ENCODE measurements around the gene CTRB1. TPM values are rescaled to one million over a fixed set of nuclear protein-coding genes. Genes with fewer than 3 reads are reported as not detected.
A peak's percentile ranks its signal among the peaks of the same experiment; 100 is the strongest.

CTRB1 gene
- total and polyA plus RNA-seq, 2 donors (not counting 3 experiments of a cell fraction or from before 2014, with no cell fraction given) = not detected

DNA sequence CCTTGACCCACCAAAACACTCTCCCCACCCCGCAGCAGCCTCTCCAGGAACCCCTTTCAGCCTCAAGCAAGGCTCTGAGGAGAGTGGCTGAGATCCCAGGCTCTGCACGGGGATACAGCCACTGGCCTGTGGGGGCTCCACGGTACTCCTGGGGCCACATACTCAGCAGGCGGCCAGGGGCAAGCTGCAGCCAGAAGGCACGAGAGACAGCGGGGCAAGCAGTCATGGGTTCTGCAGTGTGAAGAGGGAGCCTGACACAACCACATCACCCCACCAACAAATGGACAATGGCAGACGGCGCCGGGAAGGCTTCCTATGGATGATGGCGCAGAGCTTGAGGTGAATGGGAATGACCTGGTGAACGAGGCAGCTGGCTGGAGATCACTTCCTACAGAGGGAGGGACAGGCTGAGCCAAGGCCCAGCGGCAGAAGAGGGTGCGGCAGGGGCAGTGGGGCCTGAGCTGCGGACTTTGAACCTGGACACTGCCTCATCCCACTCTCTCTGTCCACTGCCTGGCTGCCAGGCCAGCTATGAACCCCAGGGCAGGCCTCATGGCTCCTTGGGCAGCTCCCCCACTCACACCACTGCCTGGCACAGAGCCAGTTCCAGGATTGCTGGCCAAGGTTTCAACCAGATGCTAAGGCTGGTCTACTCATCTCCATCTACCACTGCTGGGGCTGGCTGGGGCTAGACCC is 43.5 kb downstream of the CTRB1 start:
- TF ChIP-seq POLR2A (IDR thresholded peaks at IDR 0.05; ENCODE audit: low read depth, low read length) (peak; percentile 33), POLR2AphosphoS5 (IDR thresholded peaks at IDR 0.05; ENCODE audit: insufficient read depth, low read depth, low read length) (peak; percentile 12), GATA2 (IDR thresholded peaks at IDR 0.05; ENCODE audit: insufficient read depth, insufficient read length, low read depth, low read length) (no peak)
- H3K4me2 ChIP-seq (ENCODE audit: insufficient read depth, low read length) = peak overlapping the region; percentile 16
- peaks cover 86% of the 10 kb centered on the region for H3K79me2 ChIP-seq (ENCODE audit: control insufficient read depth, insufficient read depth, low read length)
- H3K4me1 ChIP-seq (ENCODE audit: control insufficient read depth, extremely low read depth, insufficient read depth, low read length) = peaks cover 63% of the 10 kb centered on the region
- no peaks in the 10 kb centered on the region for H3K27me3 ChIP-seq (ENCODE audit: control insufficient read depth in 2 of 2, insufficient read depth in 2 of 2, low read length in 2 of 2)
- no peak overlapping the region for H2AFZ ChIP-seq (ENCODE audit: low read depth, low read length)
- no peaks in the 10 kb centered on the region for H3K9me3 ChIP-seq (replicated peaks; ENCODE audit: control insufficient read depth, insufficient read depth, low read length)
- intact Hi-C loops (cut with micrococcal nuclease) (no loop called here), dilution Hi-C loops (cut with MboI; ENCODE audit: extremely low pct_ligation_motif_present, low sequenced_read_pairs) (no loop called here)
- CTCF ChIA-PET = interaction anchor here (0.9 to 1.7 kb wide), 10 partner anchors 12 to 140 kb away, joined by 3 to 8 read pairs (median 4); no protein-coding TSS in a partner anchor
- POLR2A ChIA-PET = interaction anchor here (0.9 to 1.2 kb wide), 2 partner anchors 79 to 82 kb away, joined by 3 read pairs; no protein-coding TSS in a partner anchor
- peak; percentile 44 for DNase-seq (ENCODE audit: low read depth, low spot score)
- no peaks in the 10 kb centered on the region for H3K9me1 ChIP-seq (replicated peaks; ENCODE audit: control insufficient read depth, extremely low read depth, insufficient read depth, low read length)
- no TSS peak for BruUV-seq (replicated peaks)
- H3K9ac ChIP-seq (replicated peaks; ENCODE audit: extremely low read depth, insufficient read depth, low read length) = no peak overlapping the region
- peaks cover 2 to 5% of the 10 kb centered on the region in 2 experiments for H3K36me3 ChIP-seq (ENCODE audit: control insufficient read depth in 2 of 2, extremely low read depth in 1 of 2, insufficient read depth in 2 of 2, low read length in 2 of 2)
- no peaks in the 10 kb centered on the region for H4K20me1 ChIP-seq (replicated peaks; ENCODE audit: control insufficient read depth, extremely low read depth, insufficient read depth, low read length)
- H3K27ac ChIP-seq (ENCODE audit: insufficient read depth, low read depth, low read length) = peak overlapping the region; percentile 51
- peak; percentile 80 for FAIRE-seq
- H3K4me3 ChIP-seq (replicated peaks in 1 of 3; ENCODE audit: insufficient read depth in 1 of 3, low read depth in 1 of 3, low read length in 3 of 3) = no peak overlapping the region

DNA sequence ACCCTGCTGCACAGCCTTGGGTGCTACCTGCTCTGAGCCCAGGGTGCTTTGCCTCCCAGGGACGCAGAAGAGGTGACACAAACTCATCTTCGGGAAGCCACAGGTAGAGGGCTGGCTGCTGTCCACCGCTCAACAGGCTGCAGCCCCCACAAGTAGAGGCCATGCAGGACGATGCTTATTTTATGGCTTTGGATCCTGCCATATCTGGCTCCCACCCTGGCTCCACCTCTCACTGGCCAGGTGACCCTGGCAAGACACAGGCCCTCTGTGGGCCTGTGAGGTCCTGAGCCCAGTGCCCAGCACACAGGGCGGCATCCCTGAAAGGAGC is 44.0 kb downstream of the CTRB1 start:
- H3K9me1 ChIP-seq (replicated peaks; ENCODE audit: control insufficient read depth, extremely low read depth, insufficient read depth, low read length) = no peaks in the 10 kb centered on the region
- no peaks in the 10 kb centered on the region for H3K9me3 ChIP-seq (replicated peaks; ENCODE audit: control insufficient read depth, insufficient read depth, low read length)
- no peaks in the 10 kb centered on the region for H4K20me1 ChIP-seq (replicated peaks; ENCODE audit: control insufficient read depth, extremely low read depth, insufficient read depth, low read length)
- H3K27ac ChIP-seq (ENCODE audit: insufficient read depth, low read depth, low read length) = peak overlapping the region; percentile 11
- H3K4me2 ChIP-seq (ENCODE audit: insufficient read depth, low read length) = peak overlapping the region; percentile 89
- POLR2A ChIA-PET = interaction anchor here (0.9 to 2.5 kb wide), 3 partner anchors 12 to 82 kb away, joined by 3 to 8 read pairs (median 6); no protein-coding TSS in a partner anchor
- CTCF ChIA-PET = interaction anchor here (0.9 to 1.7 kb wide), 10 partner anchors 12 to 139 kb away, joined by 3 to 8 read pairs (median 4); no protein-coding TSS in a partner anchor
- H3K27me3 ChIP-seq (ENCODE audit: control insufficient read depth in 2 of 2, insufficient read depth in 2 of 2, low read length in 2 of 2) = no peaks in the 10 kb centered on the region
- peaks cover 58% of the 10 kb centered on the region for H3K4me1 ChIP-seq (ENCODE audit: control insufficient read depth, extremely low read depth, insufficient read depth, low read length)
- FAIRE-seq = no peak
- peaks cover 81% of the 10 kb centered on the region for H3K79me2 ChIP-seq (ENCODE audit: control insufficient read depth, insufficient read depth, low read length)
- H3K36me3 ChIP-seq (ENCODE audit: control insufficient read depth in 2 of 2, extremely low read depth in 1 of 2, insufficient read depth in 2 of 2, low read length in 2 of 2) = peaks cover 2 to 5% of the 10 kb centered on the region in 2 experiments
- H3K9ac ChIP-seq (replicated peaks; ENCODE audit: extremely low read depth, insufficient read depth, low read length) = no peak overlapping the region
- no TSS peak for BruUV-seq (replicated peaks)
- intact Hi-C loops (cut with micrococcal nuclease) (no loop called here), dilution Hi-C loops (cut with MboI; ENCODE audit: extremely low pct_ligation_motif_present, low sequenced_read_pairs) (no loop called here)
- DNase-seq (ENCODE audit: low read depth, low spot score) = no peak
- no peak overlapping the region for H2AFZ ChIP-seq (ENCODE audit: low read depth, low read length)
- no peak for TF ChIP-seq FOS (IDR thresholded peaks at IDR 0.05; ENCODE audit: borderline replicate concordance, insufficient read depth, low read length)
- TF ChIP-seq POLR2AphosphoS5 (IDR thresholded peaks at IDR 0.05; ENCODE audit: insufficient read depth, low read depth, low read length) = peak; percentile 1
- no peak for TF ChIP-seq GATA2 (IDR thresholded peaks at IDR 0.05; ENCODE audit: insufficient read depth, insufficient read length, low read depth, low read length)
- TF ChIP-seq MYC (IDR thresholded peaks at IDR 0.05; ENCODE audit: low read depth, low read length) = no peak
- TF ChIP-seq EZH2 (IDR thresholded peaks at IDR 0.05; ENCODE audit: borderline replicate concordance, low read depth, low read length, severe bottlenecking) = no peak
- no peak overlapping the region for H3K4me3 ChIP-seq (replicated peaks in 1 of 3; ENCODE audit: insufficient read depth in 1 of 3, low read depth in 1 of 3, low read length in 3 of 3)

All from endothelial cell of umbilical vein (primary cell).